Stimulated activated CD4-positive, alpha-beta T cell treated with anti-CD3 and anti-CD28 coated beads, TNF-alpha, amount 100 ng/mL, for 1 hour (primary cell): ENCODE measurements around the gene METTL22.

ENCODE experiments used
- DNase-seq, 3 donors: peaks; one replicate each; pipeline ENCODE4 v3.0.0-alpha.2; 2020; ENCODE audit warnings: low read depth in 3 of 3, low spot score in 1 of 3

The METTL22 gene

GRCh38 chr16:8621572-8622314 is at the start of gene METTL22:
Gene METTL22, plus strand, starts transcription at chr16:8621698. Its CDS starts 3,968 bp downstream, at chr16:8625666.
- DNase-seq: peak; percentile 80 to 93 (median 84)

GRCh38 chr16:8572063-8572918 is 49.2 kb upstream of the METTL22 start:
- DNase-seq: no peak

GRCh38 chr16:8572919-8573724 is 48.4 kb upstream of the METTL22 start:
- DNase-seq: no peak

- DNase-seq: no peak
These were observed 46.1 kb upstream of the METTL22 start for GRCh38 chr16:8575399-8575798.

GRCh38 chr16:8576141-8577004 is 45.1 kb upstream of the METTL22 start:
- DNase-seq: no peak

GRCh38 chr16:8577678-8578304 is 43.7 kb upstream of the METTL22 start:
- no peak for DNase-seq

GRCh38 chr16:8579559-8579958 is 41.9 kb upstream of the METTL22 start:
- no peak for DNase-seq

- DNase-seq: no peak
These were observed 39.5 kb upstream of the METTL22 start for GRCh38 chr16:8581831-8582580.

- no peak for DNase-seq
These were observed 38.3 kb upstream of the METTL22 start for GRCh38 chr16:8583199-8583598.

- no peak for DNase-seq
These were observed 37.8 kb upstream of the METTL22 start for GRCh38 chr16:8583732-8584131.

- DNase-seq: no peak
These were observed 36.5 kb upstream of the METTL22 start for GRCh38 chr16:8585041-8585440.

- DNase-seq: no peak
These were observed 35.6 kb upstream of the METTL22 start for GRCh38 chr16:8585857-8586256.

- no peak for DNase-seq
These were observed 34.4 kb upstream of the METTL22 start for GRCh38 chr16:8587065-8587464.

- DNase-seq: no peak
These were observed 32.8 kb upstream of the METTL22 start for GRCh38 chr16:8588682-8589056.

- no peak for DNase-seq
These were observed 32.2 kb upstream of the METTL22 start for GRCh38 chr16:8589057-8589899.

- no peak for DNase-seq
These were observed 31.4 kb upstream of the METTL22 start, which contains the start of gene TMEM114 for GRCh38 chr16:8589900-8590688. Gene TMEM114, minus strand, starts transcription at chr16:8590511. Its CDS starts 673 bp downstream, at chr16:8589838.

- DNase-seq: no peak
These were observed 30.7 kb upstream of the METTL22 start for GRCh38 chr16:8590811-8591210.

- no peak for DNase-seq
These were observed 30.0 kb upstream of the METTL22 start for GRCh38 chr16:8591451-8591850.
